PC-3 (cell line): ENCODE data around the gene GUCY1B1.

Experiments
- EZH2 ChIP-seq: fragments of 300-600 bp; sonication (generic); IDR thresholded peaks from one replicate; pipeline ENCODE4 v1.6.1; 2017; ENCODE audit warnings: antibody characterized with exemption, mild to moderate bottlenecking, low read length; ENCODE audit not compliant: unreplicated experiment
- TF ChIP-seq, protein P1 (sequence below): fragments of 300-600 bp; sonication (generic); conservative IDR thresholded peaks from 2 replicates; pipeline ENCODE4 v1.5.1; 2017; ENCODE audit warnings: antibody characterized with exemption, low read depth, mild to moderate bottlenecking, low read length

GRCh38 chr4:155713911-155714310 lies 44.9 kb upstream of the GUCY1B1 start:
- TF ChIP-seq, protein P1, sequence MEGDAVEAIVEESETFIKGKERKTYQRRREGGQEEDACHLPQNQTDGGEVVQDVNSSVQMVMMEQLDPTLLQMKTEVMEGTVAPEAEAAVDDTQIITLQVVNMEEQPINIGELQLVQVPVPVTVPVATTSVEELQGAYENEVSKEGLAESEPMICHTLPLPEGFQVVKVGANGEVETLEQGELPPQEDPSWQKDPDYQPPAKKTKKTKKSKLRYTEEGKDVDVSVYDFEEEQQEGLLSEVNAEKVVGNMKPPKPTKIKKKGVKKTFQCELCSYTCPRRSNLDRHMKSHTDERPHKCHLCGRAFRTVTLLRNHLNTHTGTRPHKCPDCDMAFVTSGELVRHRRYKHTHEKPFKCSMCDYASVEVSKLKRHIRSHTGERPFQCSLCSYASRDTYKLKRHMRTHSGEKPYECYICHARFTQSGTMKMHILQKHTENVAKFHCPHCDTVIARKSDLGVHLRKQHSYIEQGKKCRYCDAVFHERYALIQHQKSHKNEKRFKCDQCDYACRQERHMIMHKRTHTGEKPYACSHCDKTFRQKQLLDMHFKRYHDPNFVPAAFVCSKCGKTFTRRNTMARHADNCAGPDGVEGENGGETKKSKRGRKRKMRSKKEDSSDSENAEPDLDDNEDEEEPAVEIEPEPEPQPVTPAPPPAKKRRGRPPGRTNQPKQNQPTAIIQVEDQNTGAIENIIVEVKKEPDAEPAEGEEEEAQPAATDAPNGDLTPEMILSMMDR = no peak
- TF ChIP-seq EZH2 = no peak
